Glomerular visceral epithelial cell (primary cell): ENCODE measurements around the gene GADD45G.

Experiments used
- DNase-seq: peaks from one replicate; pipeline ENCODE4 v3.0.0-alpha.2; 2016; ENCODE audit errors: extremely low spot score

GADD45G gene

DNA sequence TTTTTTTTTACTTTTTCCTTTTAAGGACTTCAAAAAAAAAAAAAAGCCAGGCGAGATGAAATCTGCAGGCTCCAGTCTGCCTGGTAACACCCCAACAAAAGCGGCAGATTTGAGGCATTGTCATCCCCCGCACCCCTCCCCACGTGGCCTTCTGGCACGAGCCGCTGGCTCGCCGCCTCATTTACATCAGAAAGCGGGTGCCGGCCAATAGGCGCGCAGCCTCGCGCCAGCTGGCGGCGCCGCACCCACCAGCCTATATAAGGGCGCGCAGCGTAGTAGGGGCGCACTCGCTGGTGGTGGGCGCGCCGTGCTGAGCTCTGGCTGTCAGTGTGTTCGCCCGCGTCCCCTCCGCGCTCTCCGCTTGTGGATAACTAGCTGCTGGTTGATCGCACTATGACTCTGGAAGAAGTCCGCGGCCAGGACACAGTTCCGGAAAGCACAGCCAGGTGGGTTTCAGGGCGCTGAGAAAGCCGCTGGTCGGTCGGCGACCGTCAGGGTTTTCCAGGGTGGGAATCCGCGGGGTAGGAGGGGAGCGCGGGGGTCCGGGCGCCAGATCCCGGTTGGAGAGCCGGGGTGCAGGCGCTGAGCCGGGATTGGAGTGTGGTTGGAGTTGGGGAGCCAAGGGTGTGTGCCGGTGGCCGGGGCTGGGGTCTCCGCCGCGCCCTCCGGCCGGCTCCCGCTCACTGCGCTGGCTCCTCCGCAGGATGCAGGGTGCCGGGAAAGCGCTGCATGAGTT, at the start of gene GADD45G:
Gene GADD45G (plus strand): TSS at position 284 of the 736 bp plus-strand sequence. CDS start 110 bp downstream, at position 394.
- DNase-seq = no peak

DNA sequence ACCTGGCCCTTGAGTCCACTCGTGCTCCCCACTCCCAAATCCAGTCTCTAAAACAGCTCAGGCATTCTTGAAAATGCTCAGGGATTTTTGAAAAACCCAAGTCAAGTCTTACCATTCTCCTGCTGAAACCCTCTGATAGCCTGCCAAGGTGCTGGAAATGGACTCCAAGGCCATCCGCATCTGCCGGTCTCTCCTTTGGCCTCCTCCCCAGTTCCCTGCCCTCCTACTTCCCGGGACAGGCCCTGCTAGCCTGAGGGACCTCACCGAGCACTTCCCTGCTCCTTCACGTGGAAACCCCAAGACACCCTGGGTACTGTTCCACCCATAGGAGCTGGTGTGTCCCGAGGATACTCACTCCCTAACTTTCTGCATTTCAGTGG, 49.8 kb upstream of the GADD45G start:
- no peak for DNase-seq

- DNase-seq = peak; percentile 70
Measured at GRCh38 chr9:89555451-89556375, 49.1 kb upstream of the GADD45G start.

DNA sequence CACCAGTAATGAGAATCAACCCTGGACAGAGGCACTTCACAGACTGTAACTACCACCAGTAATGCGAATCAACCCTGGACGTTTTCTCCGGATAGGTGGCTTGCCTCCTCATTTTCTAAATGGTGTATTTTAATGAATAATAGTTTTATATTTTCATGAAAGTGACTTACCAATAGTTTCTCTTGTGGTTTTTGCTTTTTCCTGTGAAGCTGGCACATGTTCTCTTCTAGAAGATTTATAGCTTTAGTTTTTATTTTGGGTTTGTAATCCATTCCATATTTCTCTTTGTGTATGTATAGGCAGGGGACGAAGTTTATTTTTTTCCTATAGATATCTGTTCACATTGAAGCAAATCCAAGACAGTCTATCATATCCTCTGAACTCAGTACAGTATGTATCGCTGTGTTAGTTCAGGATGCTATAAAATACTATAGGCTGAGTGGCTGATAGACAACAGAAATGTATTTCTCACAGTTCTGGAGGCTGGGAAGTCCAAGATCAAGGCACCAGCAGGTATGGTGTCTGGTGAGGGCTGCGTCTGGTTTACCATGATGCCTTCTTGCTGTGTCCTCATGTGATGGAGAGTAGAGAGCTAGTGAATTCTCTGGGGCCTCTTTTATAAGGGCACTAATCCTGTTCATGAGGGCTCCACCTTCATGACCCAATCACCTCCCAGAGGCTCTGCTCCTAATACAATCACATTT, 46.5 kb upstream of the GADD45G start:
- DNase-seq = no peak

- no peak for DNase-seq
Measured at GRCh38 chr9:89558948-89559347, 45.9 kb upstream of the GADD45G start.

GRCh38 chr9:89562186-89562814, 42.5 kb upstream of the GADD45G start:
- DNase-seq = peak; percentile 97

GRCh38 chr9:89563571-89564345, 41.1 kb upstream of the GADD45G start:
- peak; percentile 18 for DNase-seq

DNA sequence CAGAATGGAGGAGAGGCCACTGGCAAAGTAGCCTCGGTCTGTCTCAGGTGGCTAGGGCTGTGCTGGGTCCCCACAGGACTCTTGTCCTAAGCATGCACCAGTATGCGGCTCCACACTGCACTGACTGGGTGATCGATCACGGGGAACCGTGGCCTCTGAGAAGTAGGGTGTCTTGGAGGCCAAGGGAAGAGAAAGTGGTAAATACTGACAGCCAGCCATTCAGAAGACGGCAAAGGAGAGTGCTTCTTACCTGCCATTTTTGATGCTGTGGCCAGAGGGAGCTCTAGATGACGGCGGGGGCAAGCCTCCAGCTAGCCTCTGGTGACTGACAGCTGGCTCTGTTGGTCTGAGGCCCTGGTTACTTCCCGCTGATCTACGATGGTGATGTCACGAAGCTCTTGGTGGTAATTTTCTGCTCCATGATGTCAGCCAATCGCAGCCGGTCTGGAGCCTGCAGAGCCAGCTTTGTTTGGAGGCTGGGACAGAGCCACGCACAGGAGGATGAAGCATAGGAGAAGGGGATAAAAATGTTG, 40.4 kb upstream of the GADD45G start:
- DNase-seq = peak; percentile 37

GRCh38 chr9:89567649-89568048, 37.2 kb upstream of the GADD45G start:
- no peak for DNase-seq

DNA sequence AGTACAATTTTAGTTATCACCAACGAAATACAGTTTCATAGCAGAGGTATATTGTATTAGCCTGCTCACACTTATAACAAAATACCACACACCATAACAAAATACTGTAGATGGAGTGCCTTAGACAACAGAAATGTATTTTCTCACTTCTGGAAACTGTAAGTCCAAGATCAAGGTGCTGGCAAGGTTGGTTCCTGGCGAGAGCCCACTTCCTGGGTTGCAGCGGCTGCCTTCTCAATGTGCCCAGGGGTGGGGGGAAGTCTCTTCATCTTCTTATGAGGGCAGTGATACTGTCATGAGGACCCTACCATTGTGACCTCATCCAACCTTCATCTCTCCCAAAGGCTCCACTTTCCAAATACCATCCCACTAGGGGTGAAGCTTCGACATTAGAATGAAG, 30.5 kb upstream of the GADD45G start:
- no peak for DNase-seq

DNA sequence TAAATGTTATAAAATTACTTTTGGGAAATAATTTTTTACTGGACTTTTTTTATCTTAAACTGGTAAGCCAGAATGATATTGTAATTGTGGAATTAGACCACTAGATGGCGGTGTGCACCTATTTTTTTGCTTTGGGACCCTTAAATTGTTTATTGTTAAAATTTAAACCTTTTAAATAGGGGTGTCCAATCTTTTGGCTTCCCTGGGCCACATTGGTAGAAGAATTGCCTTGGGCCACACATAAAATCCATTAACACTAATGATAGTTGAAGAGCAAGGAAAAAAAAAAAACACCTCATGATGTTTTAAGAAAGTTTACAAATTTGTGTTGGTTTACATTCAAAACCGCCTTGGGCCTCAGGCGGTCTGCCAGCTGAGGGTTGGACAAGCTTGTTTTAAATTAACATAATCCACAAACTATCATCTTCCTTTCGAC, 28.4 kb upstream of the GADD45G start:
- DNase-seq = peak; percentile 39

- DNase-seq = no peak
Measured at GRCh38 chr9:89577363-89577762, 27.4 kb upstream of the GADD45G start.

GRCh38 chr9:89579741-89580385, 24.9 kb upstream of the GADD45G start:
- no peak for DNase-seq

- DNase-seq = no peak
Measured at GRCh38 chr9:89586311-89586710, 18.5 kb upstream of the GADD45G start.

- no peak for DNase-seq
Measured at GRCh38 chr9:89588271-89588879, 16.4 kb upstream of the GADD45G start.

- DNase-seq = no peak
Measured at GRCh38 chr9:89590415-89590814, 14.4 kb upstream of the GADD45G start.

DNA sequence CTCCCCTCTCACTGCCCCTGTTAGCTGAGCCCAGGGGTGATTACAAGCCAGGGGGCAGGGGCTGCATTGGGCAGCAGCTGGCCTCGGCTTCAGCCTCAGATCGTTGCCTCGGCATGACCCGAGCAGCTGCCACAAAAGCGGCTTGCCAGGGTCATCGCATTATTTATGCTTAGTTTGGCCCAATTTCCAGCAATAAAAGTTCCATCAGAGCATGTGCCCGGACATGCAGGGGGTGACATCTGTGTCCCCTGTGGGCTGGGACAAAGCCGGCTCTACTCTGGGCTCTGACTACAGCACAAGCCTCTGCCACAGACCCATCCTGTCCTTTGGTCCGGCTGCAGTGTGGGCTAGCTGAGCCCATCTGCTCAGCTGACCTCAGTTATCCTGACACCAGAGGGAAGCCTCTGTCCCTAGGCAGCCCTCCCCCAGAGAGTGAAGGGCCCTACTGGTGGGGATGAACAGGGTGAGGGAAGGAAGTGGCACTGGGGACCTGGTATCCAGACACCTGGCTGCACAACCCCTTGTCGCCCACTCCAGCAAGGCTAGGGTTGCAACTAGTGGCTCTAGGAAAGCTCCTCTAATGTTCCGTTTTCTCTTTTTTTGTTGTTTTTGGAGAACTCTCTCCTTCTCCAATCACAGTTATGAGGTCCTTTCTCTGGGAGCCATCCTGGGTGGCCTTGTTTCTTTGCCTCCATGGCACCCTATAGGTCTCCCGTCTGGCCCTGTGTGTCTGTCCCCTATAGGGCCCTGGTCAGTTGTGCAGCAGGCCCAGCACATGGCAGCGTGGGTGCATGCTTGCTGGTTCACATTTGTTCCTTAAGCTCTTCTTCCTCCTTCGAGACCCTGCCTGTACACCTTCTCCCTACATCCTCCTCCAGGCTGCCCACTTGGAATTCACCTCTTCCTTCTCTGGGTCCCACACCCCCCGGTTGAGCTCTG, 13.3 kb upstream of the GADD45G start:
- no peak for DNase-seq

- no peak for DNase-seq
Measured at GRCh38 chr9:89592213-89592815, 12.5 kb upstream of the GADD45G start.
